CD4-positive, alpha-beta T cell treated with Interferon gamma for 1 hour (primary cell): ENCODE data around the gene CLP1.

Source experiments
- DNase-seq: peaks from one replicate; pipeline ENCODE4 v3.0.0-alpha.2; 2020

The CLP1 gene

DNA sequence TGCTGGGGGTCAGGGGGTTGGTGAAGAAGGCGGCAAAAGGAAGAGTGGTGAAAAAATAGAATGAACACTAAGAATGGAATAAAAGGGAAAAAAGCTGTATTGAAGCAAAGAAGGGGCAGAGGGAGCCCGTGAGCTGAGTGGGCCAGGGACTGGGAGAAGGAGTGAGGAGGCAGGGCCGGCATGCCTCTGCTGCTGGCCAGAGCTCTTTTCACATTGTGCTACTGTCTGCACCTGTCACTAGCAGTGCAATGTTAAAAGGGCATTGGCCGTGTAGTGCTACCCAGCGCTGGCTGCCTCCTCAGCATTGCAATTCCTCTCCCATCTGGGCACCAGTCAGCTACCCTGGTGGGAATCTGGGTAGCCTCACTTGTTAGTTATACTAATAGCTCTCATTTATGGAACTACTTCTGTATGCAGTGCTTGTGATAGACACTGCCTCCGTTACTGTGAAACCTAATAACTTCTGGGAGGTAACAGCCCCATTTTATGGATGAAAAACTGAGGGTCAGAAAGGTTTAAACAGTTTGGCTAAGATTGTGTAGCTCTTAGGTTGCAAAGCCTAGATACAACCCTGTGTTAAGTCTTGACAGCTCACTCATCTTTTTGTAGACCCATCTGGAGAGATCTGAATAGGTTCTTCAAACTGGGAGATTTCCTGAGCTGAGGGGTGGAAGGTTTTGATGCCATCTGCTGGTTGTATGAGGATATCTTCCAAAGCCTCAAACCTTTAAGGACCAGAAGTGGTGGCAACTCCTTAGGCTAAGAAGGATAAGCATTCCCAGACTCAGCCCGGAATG, 16.4 kb upstream of the CLP1 start:
- DNase-seq = no peak

DNA sequence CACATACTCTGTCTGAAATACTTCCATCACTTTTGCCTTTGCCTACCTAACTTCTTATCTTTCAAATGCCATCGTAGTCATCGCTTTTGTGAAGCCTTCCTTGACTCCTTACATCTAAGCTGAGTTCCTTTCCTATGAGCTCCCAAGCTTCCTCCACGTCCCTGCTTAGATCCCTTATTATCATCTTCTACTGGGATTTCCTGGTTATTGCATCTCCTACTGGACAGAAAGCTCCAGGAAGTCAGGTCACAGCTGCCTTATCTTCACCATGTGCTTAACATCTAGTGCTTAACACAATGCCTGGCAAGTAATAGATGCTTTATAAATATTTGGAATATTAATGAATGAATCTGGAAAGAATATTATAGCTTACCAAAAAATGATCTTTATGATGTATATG, 13.8 kb upstream of the CLP1 start:
- no peak for DNase-seq

DNA sequence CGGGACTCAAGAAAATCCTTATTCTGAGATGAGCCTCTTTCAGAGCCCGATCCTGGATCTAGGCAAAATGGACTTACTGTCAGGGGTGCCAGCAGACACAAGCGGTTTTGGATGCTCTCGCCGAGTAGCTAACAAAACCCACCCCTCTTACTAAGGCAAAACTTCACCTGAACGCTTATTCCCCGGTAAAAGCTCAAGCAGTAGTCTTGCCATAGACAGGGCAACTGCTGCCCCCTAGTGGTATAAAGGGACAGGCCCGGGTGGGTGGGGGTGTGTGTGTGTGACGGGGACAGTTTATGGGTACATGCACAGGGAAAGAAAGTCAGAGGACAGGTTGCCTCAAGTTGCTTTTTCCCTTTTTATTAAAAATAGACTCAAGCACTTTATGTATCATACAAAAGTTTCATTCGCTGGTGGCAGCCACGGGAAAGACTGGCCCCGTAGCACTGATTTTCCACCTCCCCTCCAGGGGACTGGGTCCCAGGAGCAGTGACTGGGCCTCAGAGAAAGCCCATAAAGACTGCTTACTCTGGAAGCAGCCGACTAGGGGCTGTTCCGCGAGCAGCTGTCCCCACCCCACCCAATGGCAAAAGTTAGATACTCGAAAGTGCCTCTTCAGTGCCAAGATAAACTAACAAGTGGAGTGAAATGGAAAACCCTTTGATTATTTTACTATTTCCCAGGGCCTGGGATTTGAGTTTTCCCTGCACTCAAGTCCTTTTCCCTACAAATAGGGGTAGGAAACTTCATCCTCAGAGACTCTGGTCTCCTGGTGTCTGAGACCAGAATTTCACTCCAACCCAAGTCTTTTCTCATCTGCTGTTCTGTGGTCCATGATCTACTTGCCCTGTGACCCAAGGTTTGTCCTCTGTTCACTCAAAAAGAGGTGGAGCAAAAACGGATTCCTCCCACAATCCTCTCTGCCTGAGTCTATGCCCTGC, 12.5 kb upstream of the CLP1 start:
- peak; percentile 81 for DNase-seq

DNA sequence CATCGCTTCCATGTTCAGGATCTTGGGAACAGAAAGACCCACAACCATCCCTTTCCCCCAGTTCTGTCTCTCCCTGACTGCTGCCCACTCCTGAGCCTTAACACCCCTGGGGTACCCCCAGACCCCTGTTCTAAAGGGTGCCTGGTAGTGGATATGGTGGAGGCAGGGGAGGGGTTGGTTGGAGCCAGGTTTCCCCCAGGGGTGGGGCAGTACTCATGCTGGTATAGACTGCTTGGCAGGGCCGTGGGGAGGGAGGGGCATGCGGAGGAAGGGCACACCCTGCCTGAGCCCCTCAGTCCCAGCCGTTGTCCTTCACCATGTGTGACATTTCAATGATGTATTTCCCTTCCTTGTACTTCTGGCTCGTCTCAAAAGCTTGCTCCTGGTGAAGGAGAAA, 11.9 kb upstream of the CLP1 start:
- no peak for DNase-seq

DNA sequence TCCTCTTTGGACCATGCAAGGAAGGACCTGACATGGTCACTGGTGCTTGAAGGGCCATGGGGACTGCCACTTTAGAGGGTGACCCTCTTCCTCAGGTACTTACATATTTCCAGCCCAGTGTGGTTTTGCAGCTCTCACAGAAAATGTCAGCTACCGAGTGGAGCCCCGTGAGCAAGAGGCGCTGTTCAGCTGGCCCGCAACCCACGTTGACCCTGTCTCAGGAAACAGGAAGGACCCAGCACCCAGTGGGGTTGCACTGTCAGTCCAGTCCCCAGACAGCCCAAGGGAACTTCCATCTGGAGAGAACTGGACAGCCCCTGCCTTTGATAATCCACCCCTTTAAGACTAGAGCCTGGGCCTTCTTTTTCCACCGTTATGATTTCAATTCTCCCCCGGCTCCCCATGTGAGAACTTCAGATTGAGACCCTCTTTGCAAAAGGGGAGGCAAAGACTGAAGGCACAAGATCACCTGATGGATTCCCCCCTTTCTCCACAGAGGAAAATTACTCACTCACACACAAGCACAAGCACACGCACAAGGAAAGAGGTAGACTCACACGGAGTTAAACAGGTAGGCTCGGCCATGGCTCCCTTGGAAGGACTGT, 11.3 kb upstream of the CLP1 start:
- peak; percentile 22 for DNase-seq

DNA sequence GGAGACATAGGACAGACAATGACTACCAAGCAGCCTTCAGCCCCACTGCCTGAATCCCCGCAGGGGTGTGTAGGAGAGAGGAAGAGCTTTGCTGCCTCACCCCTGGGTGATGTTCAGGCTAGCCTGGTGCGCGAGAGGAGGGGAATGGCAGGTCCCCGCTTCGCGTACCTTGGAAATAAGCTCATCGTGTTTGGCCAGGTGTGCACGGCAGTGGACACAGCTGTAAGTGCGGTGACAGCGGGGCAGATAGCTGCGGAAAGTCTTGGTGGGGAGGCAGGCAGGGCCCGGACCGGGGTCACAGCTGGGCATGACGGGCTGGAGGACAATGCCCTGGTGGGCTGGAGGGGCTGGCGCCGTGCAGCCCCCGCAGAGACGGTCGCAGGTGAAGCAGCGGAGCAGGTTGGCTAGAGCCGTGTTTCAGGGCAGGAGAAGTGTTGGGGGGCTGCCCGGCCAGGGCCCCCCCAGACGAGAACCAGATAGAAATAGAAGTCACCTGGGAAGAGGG, 10.7 kb upstream of the CLP1 start:
- no peak for DNase-seq

DNA sequence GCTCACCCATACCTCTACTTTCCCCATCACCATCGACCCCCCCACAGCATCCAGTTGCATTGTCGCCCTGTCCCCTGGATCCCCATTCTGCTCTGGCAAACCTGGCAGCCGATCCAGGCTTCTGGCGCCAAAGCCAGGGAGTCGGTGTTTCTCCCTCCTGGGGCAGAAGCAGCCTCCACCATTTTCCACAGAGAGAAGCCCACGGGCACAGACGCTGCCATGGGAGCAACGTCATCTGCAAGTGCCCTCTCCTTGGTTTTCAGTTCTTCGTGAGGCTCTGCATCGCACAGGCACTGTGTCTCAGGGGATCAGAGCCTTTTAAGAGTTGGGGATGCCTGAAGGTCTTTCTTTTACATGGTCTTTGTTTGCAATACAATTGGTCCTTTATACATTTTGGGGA, 10.2 kb upstream of the CLP1 start:
- DNase-seq = no peak

DNA sequence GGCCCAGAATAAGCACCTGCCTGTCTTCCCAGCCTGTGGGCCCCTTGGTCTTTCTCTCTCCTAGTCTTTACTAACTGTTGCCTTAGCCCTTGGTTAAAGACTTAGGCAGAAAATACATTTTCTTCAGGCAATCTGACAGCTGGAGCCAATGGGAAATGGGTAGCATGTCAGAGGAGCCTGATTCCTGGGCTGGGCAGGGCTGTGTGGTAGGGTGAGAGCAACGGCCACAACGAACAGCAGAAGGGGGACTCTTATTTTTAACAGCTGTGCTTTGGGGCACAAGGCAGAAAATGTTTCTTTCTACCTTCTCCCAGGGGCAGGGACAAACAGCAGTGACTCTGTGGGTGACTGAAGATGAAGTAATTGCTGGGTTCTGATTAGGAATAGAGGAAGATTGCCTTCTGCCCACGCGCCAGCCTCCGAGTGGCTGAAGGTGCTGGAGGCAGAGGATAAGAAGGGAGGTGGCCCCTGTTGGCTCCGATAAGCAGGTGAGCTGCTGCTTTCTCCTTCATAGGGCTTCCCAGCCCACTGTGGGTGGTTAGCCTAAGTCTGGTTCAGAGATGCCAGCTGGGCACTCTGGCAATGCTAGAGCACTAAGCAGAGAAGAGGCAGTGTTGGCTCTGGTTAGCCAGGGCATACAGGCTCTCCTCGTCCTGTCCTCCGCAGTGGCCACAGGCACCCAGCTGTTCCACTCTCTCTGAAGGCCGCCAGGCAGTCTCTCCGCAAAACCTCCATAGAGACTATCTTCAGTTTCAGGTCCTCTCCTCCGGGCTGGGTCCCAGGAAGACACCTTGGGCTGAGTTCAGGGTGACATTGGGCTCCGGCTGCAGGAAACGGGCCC, 9.4 kb upstream of the CLP1 start:
- no peak for DNase-seq

DNA sequence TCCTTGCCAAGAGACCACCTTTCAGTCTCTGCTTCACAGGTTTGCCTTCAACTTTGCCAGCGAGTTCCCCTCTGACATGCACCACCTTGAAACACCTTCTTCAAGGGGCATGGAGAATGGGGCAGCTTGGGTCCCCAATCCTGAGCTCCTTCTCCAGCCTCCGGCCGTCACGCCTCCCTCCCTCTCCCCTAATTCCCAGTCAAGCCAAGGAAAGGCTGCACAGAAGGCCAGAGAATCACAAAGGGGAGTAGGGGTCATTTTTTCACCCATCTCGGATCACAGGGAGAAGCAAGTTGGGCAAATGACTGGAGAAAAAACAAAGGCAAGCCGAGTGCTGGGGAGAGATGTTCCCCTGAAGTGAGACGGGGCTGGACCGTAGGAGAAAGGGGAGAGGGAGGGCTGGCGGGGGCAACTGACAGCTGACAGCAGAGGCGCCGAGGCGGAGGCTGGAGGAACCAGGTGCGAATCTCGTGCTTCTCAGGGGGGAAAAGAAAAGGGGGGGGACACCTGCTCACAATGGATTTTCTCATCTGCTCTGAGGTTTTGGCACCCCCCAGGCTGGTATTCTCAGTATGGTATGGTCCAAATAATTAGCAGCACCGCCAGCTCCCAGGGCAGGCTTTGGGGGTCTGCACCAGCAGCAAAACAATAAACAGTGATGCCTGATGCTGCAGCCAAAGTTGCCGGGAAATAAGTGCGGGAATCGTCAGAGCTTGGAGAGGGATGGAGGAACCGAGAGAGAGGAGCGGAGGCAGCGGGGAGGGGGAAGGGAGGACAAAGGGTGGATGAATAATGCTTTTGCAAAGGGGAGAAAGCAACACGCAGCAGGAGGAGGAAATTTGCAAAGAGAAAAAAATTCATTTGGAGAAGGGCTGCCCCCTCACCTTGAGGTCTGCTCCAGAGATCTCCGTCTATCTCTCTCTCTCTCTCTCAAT, 8.5 kb upstream of the CLP1 start:
- peak; percentile 20 for DNase-seq

DNA sequence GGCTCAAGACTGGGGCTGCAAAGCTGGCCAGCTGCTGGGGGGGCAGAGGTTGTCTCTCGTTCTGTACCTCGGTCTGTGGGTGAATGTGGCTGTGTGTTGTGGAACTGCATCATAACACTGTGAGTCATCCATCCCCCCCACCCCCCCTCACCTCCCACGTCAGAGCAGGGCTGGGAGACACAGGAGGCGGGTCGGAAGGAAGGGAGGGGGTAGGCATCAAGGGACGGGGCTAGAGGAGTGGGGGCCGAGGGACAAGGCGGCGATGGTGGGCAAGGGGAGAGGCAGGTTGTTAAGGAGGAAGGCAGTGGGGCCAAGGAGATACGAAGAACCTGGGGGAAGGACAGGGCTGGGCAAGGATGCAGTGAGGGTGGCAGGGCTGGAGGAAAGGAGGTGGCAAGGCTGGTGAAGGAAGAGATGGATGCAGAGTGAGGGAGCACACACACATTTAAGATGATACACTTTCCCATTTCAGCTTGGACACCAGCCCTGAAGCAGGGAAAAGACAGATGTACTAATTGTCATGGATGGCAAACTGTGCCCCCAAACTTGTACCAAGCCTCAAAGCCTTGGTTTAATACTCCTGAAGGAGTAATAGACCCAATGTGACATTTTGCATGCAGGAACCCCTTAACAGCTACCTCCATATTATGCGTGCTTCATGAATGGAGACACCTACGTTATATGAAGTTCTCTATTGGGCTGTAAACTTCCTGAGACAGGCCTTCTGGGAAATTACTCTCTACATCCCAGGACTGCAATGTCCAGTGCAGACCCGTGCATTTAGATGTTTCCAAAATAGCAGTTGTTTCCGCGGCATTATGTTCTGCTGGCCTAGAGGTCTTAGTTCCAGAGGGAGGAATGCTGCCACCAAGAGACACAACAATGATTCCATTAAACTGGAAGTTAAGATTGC, 7.5 kb upstream of the CLP1 start, which contains the start of gene YPEL4:
TSS of gene YPEL4 (minus strand) at position 87 of the 913 bp plus-strand sequence. CDS start 2,805 bp downstream, outside the sequence.
- peak; percentile 82 for DNase-seq

DNA sequence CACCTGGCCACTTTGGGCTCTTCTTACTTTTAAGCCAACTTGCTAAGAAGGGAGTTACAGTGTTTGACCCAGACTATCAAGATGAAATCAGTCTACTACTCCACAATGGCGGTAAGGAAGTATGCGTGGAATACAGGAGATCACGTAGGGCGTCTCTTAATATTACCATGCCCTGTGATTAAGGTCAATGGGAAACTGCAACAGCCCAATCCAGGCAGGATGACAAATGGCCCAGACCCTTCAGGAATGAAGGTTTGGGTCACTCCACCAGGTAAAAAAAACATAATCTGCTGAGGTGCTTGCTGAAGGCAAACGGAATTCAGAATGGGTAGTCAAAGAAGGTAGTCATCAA, 6.8 kb upstream of the CLP1 start:
- no peak for DNase-seq

DNA sequence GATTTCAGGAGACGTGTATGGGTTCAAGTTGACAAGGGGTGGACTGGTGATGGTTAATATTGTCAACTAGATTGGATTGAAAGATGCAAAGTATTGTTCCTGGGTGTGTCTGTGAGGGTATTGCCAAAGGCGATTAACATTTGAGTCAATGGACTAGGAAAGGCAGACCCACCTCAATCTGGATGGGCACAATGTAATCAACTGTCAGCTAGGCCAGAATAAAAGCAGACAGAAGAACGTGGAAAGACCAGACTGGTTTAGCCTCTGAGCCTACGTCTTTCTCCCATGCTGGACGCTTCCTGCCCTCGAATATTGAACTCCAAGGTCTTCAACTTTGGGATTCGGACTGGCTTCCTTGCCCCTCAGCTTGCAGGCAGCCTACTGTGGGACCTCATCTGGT, 6.2 kb upstream of the CLP1 start:
- DNase-seq = no peak

DNA sequence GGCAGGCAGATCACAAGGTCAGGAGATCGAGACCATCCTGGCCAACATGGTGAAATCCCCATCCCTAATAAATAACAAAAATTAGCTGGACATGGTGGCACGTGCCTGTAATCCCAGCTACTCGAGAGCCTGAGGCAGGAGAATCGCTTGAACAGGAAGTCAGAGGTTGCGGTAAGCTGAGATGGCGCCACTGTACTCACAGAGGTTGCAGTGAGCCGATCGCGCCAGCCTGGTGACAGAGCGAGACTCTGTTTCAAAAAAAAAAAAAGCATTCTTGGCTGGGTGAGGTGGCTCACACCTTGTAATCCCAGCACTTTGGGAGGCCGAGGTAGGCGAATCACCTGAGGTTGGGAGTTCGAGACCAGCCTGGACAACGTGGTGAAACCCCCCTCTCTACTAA, 5.3 kb upstream of the CLP1 start:
- DNase-seq = peak; percentile 33

DNA sequence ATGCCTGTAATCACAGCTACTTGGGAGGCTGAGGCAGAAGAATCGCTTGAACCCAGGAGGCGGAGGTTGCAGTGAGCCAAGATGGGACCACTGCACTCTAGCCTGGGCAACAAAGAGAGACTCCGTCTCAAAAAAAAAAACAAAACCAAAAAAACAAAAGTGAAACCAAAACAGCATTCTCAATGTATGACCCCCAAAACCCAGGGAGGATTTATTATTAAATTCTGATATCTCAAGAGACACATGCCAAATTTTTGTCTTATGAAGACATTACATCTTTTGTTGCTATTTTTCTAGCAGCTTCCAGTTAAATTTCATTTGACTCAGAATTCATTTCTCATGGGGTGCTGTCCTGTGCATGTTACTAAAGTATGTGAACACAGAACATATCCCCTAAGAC, 4.9 kb upstream of the CLP1 start:
- no peak for DNase-seq

DNA sequence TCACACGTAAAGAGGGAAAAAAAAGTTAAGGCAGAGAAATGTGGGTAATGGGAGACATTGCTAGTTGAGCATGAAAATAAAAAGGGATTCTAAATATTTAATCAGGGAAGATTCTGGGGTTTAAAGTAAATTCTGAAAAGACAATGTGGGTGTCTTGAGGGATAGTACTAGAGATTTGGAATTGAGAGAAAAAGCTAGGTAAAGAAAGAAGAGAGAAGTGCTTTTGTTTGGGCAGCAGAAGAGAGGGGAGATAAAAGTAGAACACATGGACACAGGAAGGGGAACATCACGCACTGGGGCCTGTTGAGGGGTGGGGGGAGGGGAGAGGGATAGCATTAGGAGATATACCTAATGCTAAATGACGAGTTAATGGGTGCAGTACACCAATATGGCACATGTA, 4.4 kb upstream of the CLP1 start:
- DNase-seq = no peak

DNA sequence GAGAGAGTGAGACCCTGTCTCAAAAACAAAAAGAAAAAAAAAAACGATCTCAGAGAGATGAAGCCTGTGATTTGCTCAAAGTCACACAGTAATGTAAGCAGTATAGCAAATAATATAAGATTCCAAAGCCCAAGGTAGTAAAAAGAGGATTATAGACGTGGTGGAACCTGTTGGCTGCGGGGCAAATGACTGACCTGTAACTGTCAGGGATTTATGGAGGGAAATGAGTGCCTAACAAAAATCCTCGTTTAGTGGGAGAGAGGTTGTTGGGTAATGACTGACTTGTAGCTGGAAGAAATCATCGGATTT, 723 bp upstream of the CLP1 start:
- no peak for DNase-seq

DNA sequence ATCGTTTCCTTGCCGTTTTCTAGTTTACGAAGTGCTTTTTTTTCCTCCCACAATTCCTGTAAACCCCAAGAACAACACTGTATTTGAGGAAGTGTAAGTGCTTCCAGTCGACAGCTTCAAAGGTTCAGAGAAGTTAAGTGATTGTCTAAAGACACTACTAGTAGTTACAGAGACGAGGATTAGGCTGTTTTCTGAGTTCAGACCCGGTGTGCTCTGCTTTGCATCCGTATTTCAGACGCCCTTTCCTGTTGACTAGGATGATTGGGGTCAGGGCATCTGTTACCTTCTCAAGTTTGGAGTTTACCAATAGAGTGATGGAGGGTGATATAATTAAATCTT, 430 bp downstream of the CLP1 start:
- no peak for DNase-seq

DNA sequence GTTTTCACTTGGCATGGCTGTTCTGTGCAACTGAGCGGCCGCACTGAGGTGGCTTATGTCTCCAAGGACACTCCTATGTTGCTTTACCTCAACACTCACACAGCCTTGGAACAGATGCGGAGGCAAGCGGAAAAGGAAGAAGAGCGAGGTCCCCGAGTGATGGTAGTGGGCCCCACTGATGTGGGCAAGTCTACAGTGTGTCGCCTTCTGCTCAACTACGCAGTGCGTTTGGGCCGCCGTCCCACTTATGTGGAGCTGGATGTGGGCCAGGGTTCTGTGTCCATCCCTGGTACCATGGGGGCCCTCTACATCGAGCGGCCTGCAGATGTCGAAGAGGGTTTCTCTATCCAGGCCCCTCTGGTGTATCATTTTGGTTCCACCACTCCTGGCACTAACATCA, 2.1 kb downstream of the CLP1 start:
- no peak for DNase-seq

DNA sequence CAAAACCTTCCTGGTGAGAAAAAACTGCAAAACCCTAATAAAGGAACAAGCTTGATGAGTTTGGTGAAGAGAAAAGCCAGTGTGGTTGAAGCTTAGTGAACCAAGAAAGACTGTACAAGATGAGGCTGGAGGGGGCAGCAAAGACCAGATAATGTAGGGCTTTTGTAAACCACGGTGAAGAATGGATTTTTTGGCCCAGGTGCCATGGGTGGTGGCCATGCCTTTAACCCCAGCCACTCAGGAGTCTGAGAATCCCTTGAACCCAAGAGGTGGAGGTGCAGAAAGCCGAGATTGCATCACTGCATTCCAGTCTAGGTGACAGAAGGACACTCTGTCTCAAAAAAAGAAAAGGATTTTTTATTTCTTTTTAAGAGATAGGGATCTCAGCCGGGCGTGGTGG, 5.3 kb downstream of the CLP1 start:
- no peak for DNase-seq

DNA sequence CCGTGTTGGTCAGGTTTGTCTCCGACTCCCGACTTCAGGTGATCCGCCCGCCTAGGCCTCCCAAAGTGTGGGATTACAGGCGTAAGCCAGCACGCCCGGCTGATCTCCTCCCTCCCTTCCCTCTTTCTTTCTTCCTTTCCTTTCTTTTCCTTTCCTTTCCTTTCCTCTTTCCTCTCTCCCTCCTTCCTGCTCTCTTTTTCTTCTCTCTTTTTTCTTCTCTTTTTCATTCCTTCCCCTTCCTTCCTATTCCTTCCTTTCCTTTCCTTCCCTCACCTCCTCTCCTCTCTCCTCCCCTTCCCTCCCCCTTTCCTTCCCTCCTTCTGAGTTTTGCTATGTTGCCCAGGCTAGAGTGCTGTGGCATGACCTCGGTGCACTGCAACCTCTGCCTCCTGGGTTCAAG, 6.4 kb downstream of the CLP1 start:
- DNase-seq = no peak
